ENCODE data around the gene CD2AP.
"Not testable (repeated sequence)": the region's sequence is repeated elsewhere in the genome, so short reads cannot be mapped to it uniquely, and the experiment has no call there.

CD2AP gene

DNA sequence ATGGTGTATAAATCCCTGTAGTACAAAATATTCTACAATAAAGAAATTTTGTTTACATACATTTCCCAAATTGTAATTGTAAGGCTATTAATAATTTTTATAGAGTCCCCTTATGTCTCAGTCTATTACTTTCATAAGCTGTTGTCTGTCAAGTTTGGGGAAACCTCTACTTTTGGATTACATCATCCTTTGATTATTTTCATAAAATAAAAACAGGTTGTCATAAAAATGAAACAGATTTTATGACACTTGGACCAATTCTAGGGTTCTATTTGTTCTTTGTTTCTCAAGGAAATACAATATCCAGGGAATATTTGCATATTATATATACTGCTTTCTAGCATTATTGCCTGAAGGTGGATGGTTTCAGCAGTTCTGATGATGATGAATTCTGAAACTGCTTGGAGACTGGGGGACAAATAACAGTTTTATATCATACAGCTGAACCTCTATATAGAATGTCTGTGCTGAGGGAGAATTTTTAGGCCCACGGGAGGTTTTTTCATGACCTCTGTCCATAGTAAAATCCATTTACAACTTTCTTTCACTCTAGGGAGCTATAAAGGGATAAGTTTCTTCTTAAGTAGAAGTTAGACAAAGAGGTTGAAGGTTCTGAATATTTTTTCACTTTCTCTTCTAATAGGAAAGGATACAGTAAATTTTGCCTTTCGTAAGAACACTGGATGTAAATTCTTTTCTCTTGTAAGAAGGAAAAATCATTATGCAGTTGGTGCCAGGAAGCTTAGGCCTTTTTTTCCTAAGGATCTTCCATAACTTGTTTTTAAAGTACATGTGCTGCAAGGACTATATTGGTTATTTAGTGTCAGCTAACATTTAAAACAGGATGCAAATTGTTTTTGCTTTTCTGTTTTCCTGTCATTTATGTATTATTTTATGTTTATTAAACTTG lies 58.0 kb downstream of the CD2AP start:
- H3K27me3 Mint-ChIP-seq = no peaks in the 10 kb centered on the region
- no peak overlapping the region for H3K4me3 Mint-ChIP-seq
- intact Hi-C loops (cut with micrococcal nuclease) = no loop called here
- peaks cover 8% of the 10 kb centered on the region for H3K36me3 Mint-ChIP-seq (ENCODE audit: low read depth)
- no peaks in the 10 kb centered on the region for H3K9me3 Mint-ChIP-seq
- no peaks in the 10 kb centered on the region for H3K4me1 Mint-ChIP-seq (ENCODE audit: low read depth)
- H3K27ac Mint-ChIP-seq = no peak overlapping the region

DNA sequence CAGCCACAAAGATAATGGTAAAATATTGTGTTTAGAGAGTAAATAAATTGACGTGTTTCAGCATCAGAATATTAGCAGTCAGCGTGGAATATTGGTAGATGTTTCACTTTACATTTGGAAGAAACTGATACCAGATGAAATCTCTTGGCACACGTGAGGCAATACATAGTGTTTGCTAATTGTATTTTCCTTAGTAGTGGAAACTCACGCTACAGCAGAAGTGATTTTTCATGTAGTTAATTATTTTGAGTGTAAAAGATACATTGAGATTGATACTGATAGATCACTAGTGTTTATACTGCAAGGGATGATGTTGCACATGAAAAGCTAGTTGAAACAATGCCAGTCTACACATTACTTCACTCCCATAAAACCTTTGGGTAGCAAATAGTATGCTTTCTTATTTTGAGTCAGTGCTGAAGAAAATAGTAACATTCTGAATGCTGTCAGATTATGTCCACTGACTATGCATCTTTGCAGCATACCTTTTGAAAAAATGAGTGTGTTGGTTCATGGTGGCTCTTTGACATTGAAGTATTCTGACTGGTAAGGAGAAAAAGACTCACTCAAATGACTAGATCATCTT lies 59.3 kb downstream of the CD2AP start:
- Mint-ChIP-seq H3K36me3 (ENCODE audit: low read depth) (peaks cover 8% of the 10 kb centered on the region), H3K4me1 (ENCODE audit: low read depth) (no peaks in the 10 kb centered on the region), H3K27me3 (no peaks in the 10 kb centered on the region), H3K9me3 (no peaks in the 10 kb centered on the region), H3K27ac (no peak overlapping the region), H3K4me3 (no peak overlapping the region)
- intact Hi-C loops (cut with micrococcal nuclease) = no loop called here

DNA sequence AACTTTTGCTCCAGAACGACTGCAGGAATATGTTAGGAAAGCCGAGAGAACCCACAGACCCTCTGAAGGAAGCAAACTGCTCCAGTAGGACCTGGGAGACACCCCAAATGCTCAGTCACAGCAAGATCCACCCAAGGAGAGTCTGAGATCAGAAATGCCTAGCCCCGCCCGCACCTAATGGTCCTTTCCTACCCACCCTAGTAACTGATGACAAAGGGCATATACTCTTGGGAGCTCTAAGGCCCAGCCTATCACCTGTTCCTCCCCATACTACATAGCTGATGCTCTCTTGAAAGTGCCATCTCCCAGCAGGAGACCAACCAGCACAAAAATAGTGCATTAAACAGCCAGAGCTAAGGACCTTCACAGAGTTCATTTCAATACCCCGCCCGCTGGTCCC lies 67.6 kb downstream of the CD2AP start:
- no peak overlapping the region for H3K4me3 Mint-ChIP-seq
- intact Hi-C loops (cut with micrococcal nuclease) = no loop called here
- peaks cover 26% of the 10 kb centered on the region for H3K36me3 Mint-ChIP-seq (ENCODE audit: low read depth)
- no peak overlapping the region for H3K27ac Mint-ChIP-seq
- peaks cover 30% of the 10 kb centered on the region for H3K9me3 Mint-ChIP-seq
- no peaks in the 10 kb centered on the region for H3K27me3 Mint-ChIP-seq
- H3K4me1 Mint-ChIP-seq (ENCODE audit: low read depth) = no peaks in the 10 kb centered on the region

DNA sequence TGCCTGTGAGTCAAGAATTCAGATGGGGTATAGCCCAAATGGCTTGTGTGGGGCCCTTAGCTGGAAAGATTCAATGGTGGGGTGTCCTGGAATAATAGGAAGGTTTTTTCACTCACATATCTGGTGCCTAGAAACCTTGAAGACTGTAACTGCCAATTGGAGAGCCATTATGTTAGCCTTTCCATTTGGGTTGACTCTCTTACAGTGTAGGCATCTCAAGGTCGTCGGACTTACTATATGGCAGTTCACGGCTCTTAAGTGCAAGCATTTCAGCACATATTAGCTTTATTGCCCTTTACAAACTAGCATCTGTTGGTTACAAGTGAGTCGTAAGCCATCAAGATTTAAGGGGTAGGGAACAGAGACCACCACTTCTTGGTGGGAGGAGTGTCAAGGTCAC lies 74.1 kb downstream of the CD2AP start:
- peaks cover 9% of the 10 kb centered on the region for H3K36me3 Mint-ChIP-seq (ENCODE audit: low read depth)
- peaks cover 17% of the 10 kb centered on the region for H3K9me3 Mint-ChIP-seq
- H3K27me3 Mint-ChIP-seq = no peaks in the 10 kb centered on the region
- H3K4me1 Mint-ChIP-seq (ENCODE audit: low read depth) = no peaks in the 10 kb centered on the region
- intact Hi-C loops (cut with micrococcal nuclease) = no loop called here
- H3K4me3 Mint-ChIP-seq = no peak overlapping the region
- H3K27ac Mint-ChIP-seq = no peak overlapping the region

DNA sequence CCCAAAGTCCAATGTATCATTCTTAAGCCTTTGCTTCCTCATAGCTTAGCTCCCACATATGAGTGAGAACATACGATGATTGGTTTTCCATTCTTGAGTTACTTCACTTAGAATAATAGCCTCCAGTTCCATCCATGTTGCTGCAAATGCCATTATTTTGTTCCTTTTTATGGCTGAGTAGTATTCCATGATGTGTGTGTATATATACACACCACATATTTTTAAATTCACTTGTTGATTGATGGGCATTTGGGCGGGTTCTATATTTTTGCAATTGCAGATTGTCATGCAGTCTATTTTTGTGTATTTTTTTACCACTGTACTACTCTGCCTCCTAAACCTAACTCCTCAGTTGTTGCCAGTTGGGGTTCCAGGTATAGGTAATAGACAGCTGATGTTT lies 74.7 kb downstream of the CD2AP start:
- no peak overlapping the region for H3K4me3 Mint-ChIP-seq
- H3K9me3 Mint-ChIP-seq = peaks cover 17% of the 10 kb centered on the region
- no peak overlapping the region for H3K27ac Mint-ChIP-seq
- intact Hi-C loops (cut with micrococcal nuclease) = no loop called here
- peaks cover 6% of the 10 kb centered on the region for H3K36me3 Mint-ChIP-seq (ENCODE audit: low read depth)
- no peaks in the 10 kb centered on the region for H3K27me3 Mint-ChIP-seq
- no peaks in the 10 kb centered on the region for H3K4me1 Mint-ChIP-seq (ENCODE audit: low read depth)

DNA sequence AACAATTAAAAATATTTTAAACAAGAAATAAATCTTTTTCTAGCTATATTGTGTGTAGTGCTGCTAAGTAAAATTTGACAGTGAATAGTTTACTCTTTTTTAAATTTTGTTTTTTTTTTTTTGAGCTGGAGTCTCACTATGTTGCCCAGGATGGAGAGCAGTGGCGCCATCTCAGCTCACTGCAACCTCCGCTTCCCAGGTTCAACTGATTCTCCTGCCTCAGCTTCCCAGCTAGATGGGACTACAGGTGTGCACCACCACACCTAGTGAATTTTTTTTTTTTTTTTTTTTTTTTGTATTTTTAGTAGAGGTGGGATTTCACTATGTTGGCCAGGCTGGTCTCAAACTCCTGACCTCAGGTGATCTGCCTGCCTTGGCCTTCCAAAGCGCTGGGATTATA lies 75.7 kb downstream of the CD2AP start:
- H3K4me3 Mint-ChIP-seq; H3K27ac Mint-ChIP-seq; H3K4me1 Mint-ChIP-seq (ENCODE audit: low read depth); H3K27me3 Mint-ChIP-seq; intact Hi-C loops (cut with micrococcal nuclease); H3K36me3 Mint-ChIP-seq (ENCODE audit: low read depth); H3K9me3 Mint-ChIP-seq: not testable (repeated sequence)

DNA sequence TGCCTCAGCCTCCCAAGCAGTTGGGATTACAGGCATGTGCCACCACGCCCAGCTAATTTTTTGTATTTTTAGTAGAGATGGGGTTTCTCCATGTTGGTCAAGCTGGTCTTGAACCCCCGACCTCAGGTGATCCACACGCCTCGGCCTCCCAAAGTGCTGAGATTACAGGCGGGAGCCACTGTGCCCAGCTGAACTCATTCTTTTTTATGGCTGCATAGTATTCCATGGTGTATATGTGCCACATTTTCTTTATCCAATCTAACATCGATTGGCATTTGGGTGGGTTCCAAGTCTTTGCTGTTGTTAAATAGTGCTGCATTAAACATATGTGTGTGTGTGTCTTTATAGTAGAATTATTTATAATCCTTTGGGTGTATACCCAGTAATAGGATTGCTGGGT lies 78.9 kb downstream of the CD2AP start:
- H3K27ac Mint-ChIP-seq; H3K36me3 Mint-ChIP-seq (ENCODE audit: low read depth); H3K4me1 Mint-ChIP-seq (ENCODE audit: low read depth); intact Hi-C loops (cut with micrococcal nuclease); H3K27me3 Mint-ChIP-seq; H3K9me3 Mint-ChIP-seq; H3K4me3 Mint-ChIP-seq: not testable (repeated sequence)

DNA sequence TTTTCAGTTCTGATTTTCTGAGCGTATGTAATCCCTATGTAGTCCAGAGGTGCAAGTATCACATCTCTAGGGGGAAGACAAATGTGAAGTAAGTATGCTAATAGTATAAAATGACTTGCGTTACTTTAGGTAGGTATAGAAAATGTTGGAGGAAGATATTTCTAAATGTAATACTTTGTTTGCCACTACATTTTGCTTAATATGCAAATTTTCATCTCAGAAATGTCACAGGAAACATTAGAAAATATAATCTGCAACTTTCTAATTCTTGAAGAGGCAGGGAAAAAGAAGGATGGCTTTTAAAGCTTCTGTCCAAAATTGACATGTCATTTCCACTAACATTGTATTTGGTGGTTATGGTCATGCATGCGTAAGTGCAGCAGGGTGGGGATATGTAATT lies 85.6 kb downstream of the CD2AP start:
- intact Hi-C loops (cut with micrococcal nuclease) = no loop called here
- peaks cover 6% of the 10 kb centered on the region for H3K36me3 Mint-ChIP-seq (ENCODE audit: low read depth)
- H3K9me3 Mint-ChIP-seq = no peaks in the 10 kb centered on the region
- no peak overlapping the region for H3K4me3 Mint-ChIP-seq
- no peak overlapping the region for H3K27ac Mint-ChIP-seq
- H3K4me1 Mint-ChIP-seq (ENCODE audit: low read depth) = no peaks in the 10 kb centered on the region
- H3K27me3 Mint-ChIP-seq = no peaks in the 10 kb centered on the region

DNA sequence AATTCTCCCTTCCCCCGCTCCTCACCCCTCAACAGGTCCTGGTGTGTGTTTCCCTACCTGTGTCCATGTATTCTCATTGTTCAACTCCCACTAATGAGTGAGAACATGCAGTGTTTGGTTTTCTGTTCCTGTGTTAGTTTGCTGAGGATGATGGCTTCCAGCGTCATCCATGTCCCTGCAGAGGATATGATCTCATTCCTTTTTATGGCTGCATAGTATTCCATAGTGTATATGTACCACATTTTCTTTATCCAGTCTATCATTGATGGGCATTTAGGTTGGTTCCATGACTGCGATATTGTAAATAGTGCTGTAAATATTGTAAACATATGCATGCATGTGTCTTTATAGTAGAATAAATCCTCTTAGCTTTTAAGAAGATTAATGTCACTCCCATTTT lies 89.0 kb downstream of the CD2AP start:
- intact Hi-C loops (cut with micrococcal nuclease); H3K4me1 Mint-ChIP-seq (ENCODE audit: low read depth): not testable (repeated sequence)

DNA sequence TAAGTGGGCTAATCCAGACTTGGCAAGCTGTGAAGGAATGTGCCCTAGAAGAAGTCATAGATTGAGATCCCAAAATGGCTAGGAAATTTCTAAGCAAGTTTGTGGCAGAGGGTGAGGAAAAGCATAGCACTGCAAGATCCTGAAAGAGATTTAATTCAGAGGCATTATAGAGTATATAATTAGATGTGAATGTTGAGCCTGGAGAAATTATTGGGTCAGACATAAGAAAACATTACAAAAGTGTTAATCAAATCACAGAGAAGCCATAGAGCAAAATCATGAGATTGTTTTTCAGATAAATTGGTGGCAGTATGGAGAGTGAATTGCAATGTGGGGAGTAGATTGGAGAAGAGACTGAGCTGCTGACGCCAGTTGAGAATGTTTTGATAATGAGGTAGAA lies 90.0 kb downstream of the CD2AP start:
- Mint-ChIP-seq H3K4me1 (ENCODE audit: low read depth) (no peaks in the 10 kb centered on the region), H3K27me3 (no peaks in the 10 kb centered on the region), H3K27ac (no peak overlapping the region), H3K36me3 (ENCODE audit: low read depth) (no peaks in the 10 kb centered on the region), H3K9me3 (no peaks in the 10 kb centered on the region), H3K4me3 (no peak overlapping the region)
- intact Hi-C loops (cut with micrococcal nuclease) = no loop called here

More for the DNA sequence above, 89.0 kb downstream of the CD2AP start:
- not testable (repeated sequence) for H3K9me3 Mint-ChIP-seq; H3K4me3 Mint-ChIP-seq; H3K27me3 Mint-ChIP-seq; H3K36me3 Mint-ChIP-seq (ENCODE audit: low read depth); H3K27ac Mint-ChIP-seq

DNA sequence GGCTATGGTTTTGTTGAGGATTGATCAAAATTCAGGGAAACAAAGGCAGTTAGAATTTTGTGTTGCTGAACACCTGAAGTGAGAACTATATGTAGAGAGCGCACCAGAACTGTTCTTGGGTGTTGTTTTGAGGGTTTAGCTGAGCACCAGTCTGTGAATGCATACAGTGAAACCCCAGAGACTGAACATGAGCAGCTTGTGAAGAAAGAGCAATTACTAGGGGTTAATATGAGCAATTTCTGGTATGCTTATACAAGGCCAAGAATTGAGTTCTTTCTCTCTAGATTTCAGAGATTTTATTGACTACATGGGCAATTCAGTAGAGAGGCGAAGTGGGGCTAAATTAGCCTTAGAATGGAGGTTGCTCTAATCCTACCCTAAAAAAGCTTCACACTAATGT lies 93.9 kb downstream of the CD2AP start:
- Mint-ChIP-seq H3K4me1 (ENCODE audit: low read depth) (no peaks in the 10 kb centered on the region), H3K4me3 (no peak overlapping the region), H3K9me3 (no peaks in the 10 kb centered on the region), H3K36me3 (ENCODE audit: low read depth) (no peaks in the 10 kb centered on the region), H3K27ac (no peak overlapping the region), H3K27me3 (no peaks in the 10 kb centered on the region)
- intact Hi-C loops (cut with micrococcal nuclease) = no loop called here

DNA sequence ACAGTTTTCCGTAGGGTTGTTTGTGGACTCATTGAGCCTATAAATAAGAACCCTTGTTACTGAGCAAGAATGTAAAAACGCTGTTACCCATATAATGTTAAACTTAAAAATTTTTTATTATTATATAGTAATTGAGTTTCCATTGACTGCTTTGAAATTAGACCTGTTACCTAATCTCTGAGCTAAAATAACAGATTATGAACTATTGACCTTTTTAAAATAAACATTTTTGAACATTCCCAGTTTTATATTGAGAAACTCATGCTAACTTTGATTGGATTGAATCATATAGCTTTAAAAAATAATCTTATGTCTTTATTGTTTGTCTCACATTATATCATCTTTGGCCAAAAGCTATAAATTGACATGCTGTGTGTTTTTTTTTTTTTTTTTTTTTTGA lies 95.5 kb downstream of the CD2AP start:
- intact Hi-C loops (cut with micrococcal nuclease) = no loop called here
- no peaks in the 10 kb centered on the region for H3K4me1 Mint-ChIP-seq (ENCODE audit: low read depth)
- no peak overlapping the region for H3K27ac Mint-ChIP-seq
- no peaks in the 10 kb centered on the region for H3K27me3 Mint-ChIP-seq
- H3K4me3 Mint-ChIP-seq = no peak overlapping the region
- no peaks in the 10 kb centered on the region for H3K36me3 Mint-ChIP-seq (ENCODE audit: low read depth)
- H3K9me3 Mint-ChIP-seq = no peaks in the 10 kb centered on the region

DNA sequence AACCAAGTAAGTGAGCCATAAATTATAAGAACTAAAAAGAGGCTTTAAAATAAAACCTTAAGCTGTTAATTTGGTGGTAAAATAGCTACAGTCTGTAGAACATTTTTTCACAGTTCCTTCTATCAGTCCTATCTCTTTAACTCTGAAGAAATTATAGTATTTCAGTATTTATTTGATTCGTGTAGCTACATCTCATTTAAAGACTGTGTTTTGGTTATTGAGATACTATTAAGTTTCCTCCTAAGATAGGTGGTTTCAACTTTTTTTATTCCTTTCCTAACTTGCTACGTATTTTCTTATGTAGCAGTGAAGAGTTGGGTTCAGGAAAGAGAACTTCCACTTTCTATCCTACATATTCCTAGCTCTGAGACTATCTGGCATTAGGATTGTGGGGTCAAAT lies 97.2 kb downstream of the CD2AP start:
- intact Hi-C loops (cut with micrococcal nuclease) = no loop called here
- Mint-ChIP-seq H3K9me3 (no peaks in the 10 kb centered on the region), H3K4me3 (no peak overlapping the region), H3K36me3 (ENCODE audit: low read depth) (no peaks in the 10 kb centered on the region), H3K4me1 (ENCODE audit: low read depth) (no peaks in the 10 kb centered on the region), H3K27ac (no peak overlapping the region), H3K27me3 (no peaks in the 10 kb centered on the region)

DNA sequence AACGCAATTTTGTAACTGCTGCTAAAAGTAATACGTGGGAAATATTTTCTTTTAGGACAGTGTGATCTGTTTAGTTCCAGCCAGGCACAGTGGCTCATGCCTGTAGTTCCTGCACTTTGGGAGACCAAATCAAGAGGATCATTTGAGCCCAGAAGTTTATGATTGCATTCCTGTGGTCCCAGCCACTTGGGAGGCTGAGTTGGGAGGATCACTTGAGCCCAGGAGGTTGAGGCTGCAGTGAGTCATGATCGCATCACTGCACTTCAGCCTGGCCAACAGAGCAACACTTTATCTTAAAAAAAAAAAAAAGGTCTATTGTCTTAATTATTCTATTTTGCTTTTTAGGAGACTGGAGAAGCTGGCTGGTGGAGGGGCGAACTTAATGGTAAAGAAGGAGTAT lies 101.5 kb downstream of the CD2AP start:
- Mint-ChIP-seq H3K27ac (no peak overlapping the region), H3K27me3 (no peaks in the 10 kb centered on the region), H3K4me3 (no peak overlapping the region), H3K4me1 (ENCODE audit: low read depth) (no peaks in the 10 kb centered on the region), H3K9me3 (no peaks in the 10 kb centered on the region), H3K36me3 (ENCODE audit: low read depth) (peaks cover 14% of the 10 kb centered on the region)
- intact Hi-C loops (cut with micrococcal nuclease) = no loop called here

DNA sequence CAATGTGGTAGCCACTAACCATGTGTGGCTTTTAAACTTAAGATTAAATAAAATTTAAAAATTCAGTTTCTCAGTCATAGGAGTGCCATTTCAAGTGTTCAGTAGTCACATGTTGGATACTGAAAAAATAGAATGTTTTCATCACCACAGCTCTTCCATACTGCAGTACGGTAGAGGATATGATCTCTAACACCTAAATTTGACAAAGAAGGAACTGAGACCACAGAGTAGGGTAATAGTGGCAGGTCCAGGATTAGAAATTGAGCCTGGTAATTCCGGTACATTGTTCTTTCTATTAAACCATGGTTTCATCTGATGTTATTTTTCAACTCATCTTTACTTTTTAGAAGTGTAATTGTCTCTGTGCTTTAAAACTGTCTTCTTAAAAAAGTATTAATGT lies 104.0 kb downstream of the CD2AP start:
- Mint-ChIP-seq H3K4me3 (no peak overlapping the region), H3K27me3 (no peaks in the 10 kb centered on the region), H3K9me3 (no peaks in the 10 kb centered on the region), H3K27ac (no peak overlapping the region), H3K36me3 (ENCODE audit: low read depth) (peaks cover 18% of the 10 kb centered on the region), H3K4me1 (ENCODE audit: low read depth) (no peaks in the 10 kb centered on the region)
- intact Hi-C loops (cut with micrococcal nuclease) = no loop called here
